Suprapubic skin (tissue), 4 donors: ENCODE measurements around the gene YWHAQ. TPM values are rescaled to one million over a fixed set of nuclear protein-coding genes. Genes with fewer than 3 reads are reported as not detected.

Experiments
- DNase-seq, 2 donors: peaks; one replicate each; pipeline ENCODE4 v3.0.0-alpha.2; 2019; ENCODE audit warnings: low spot score in 2 of 2
- H3K27ac ChIP-seq: fragments of 200-600 bp; sonication (generic); one replicate; pipeline ENCODE4 v1.5.1; 2019
- H3K27me3 ChIP-seq: fragments of 200-600 bp; sonication (generic); one replicate; pipeline ENCODE4 v1.5.1; 2019
- H3K36me3 ChIP-seq: fragments of 200-600 bp; sonication (generic); one replicate; pipeline ENCODE4 v1.5.1; 2019
- H3K4me1 ChIP-seq: fragments of 200-600 bp; sonication (generic); one replicate; pipeline ENCODE4 v1.5.1; 2019
- H3K4me3 ChIP-seq: fragments of 200-600 bp; sonication (generic); one replicate; pipeline ENCODE4 v1.5.1; 2019; ENCODE audit warnings: mild to moderate bottlenecking
- H3K9me3 ChIP-seq: fragments of 200-600 bp; sonication (generic); one replicate; pipeline ENCODE4 v1.5.1; 2019
- EP300 ChIP-seq: sonication (generic); formaldehyde crosslinking; IDR thresholded peaks from one replicate; pipeline ENCODE4 v1.6.1; 2017; ENCODE audit warnings: antibody characterized with exemption
- POLR2A ChIP-seq, 2 donors: fragments of 450-650 bp; IDR thresholded peaks; one replicate each; pipeline ENCODE4 v1.6.1; 2017; ENCODE audit warnings: antibody characterized with exemption in 2 of 2, mild to moderate bottlenecking in 2 of 2, moderate library complexity in 2 of 2
- POLR2AphosphoS5 ChIP-seq, 3 donors: sonication (generic); formaldehyde crosslinking; IDR thresholded peaks; one replicate each; pipeline ENCODE4 v1.6.1; 2017; ENCODE audit warnings: antibody characterized with exemption in 3 of 3
- WGBS: methylation state at CpG from one replicate; pipeline ENCODE4 v1.1.5; 2018; 5-methylcytosine and 5-hydroxymethylcytosine counted together
- total RNA-seq, 4 donors: library from RNA; depleted of rRNA; stranded (reverse); fragments of >200 nt; gene quantifications; one replicate each; pipeline ENCODE4 v1.1.0, GENCODE V29; 2016
- TF ChIP-seq, protein P1 (sequence below), 2 donors: fragments of 200-600 bp in 1 of 2; fragments of 450-650 bp in 1 of 2; sonication (generic) in 1 of 2; IDR thresholded peaks; one replicate each; pipeline ENCODE4 v1.5.1; 2016 to 2019; ENCODE audit warnings: antibody characterized with exemption in 2 of 2, mild to moderate bottlenecking in 1 of 2, moderate library complexity in 1 of 2

Gene YWHAQ
- total RNA-seq, 4 donors from 2014 or later: 84.6 to 172 (median 165) TPM

GRCh38 chr2:9548506-9548905 lies 82.3 kb downstream of the YWHAQ start:
- DNase-seq: no peak
- WGBS: 73% methylated on average over 2 of the region's 2 CpGs
- no peak overlapping the region for H3K27ac ChIP-seq
- H3K9me3 ChIP-seq: no peaks in the 10 kb centered on the region
- no peak overlapping the region for H3K4me3 ChIP-seq
- peaks cover 67% of the 10 kb centered on the region for H3K4me1 ChIP-seq
- TF ChIP-seq EP300 (no peak), POLR2A (IDR thresholded peaks at IDR 0.05) (no peak), POLR2AphosphoS5 (IDR thresholded peaks at IDR 0.05) (no peak)
- TF ChIP-seq, protein P1, sequence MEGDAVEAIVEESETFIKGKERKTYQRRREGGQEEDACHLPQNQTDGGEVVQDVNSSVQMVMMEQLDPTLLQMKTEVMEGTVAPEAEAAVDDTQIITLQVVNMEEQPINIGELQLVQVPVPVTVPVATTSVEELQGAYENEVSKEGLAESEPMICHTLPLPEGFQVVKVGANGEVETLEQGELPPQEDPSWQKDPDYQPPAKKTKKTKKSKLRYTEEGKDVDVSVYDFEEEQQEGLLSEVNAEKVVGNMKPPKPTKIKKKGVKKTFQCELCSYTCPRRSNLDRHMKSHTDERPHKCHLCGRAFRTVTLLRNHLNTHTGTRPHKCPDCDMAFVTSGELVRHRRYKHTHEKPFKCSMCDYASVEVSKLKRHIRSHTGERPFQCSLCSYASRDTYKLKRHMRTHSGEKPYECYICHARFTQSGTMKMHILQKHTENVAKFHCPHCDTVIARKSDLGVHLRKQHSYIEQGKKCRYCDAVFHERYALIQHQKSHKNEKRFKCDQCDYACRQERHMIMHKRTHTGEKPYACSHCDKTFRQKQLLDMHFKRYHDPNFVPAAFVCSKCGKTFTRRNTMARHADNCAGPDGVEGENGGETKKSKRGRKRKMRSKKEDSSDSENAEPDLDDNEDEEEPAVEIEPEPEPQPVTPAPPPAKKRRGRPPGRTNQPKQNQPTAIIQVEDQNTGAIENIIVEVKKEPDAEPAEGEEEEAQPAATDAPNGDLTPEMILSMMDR (IDR thresholded peaks at IDR 0.05): no peak
- no peaks in the 10 kb centered on the region for H3K27me3 ChIP-seq
- H3K36me3 ChIP-seq: no peaks in the 10 kb centered on the region

- WGBS: 87% methylated on average over 5 of the region's 5 CpGs
- Histone ChIP-seq H3K4me1 (peaks cover 61% of the 10 kb centered on the region), H3K9me3 (no peaks in the 10 kb centered on the region), H3K4me3 (no peak overlapping the region), H3K36me3 (peaks cover 3% of the 10 kb centered on the region), H3K27ac (no peak overlapping the region), H3K27me3 (no peaks in the 10 kb centered on the region)
- TF ChIP-seq POLR2AphosphoS5 (IDR thresholded peaks at IDR 0.05) (no peak), POLR2A (IDR thresholded peaks at IDR 0.05) (no peak), EP300 (no peak)
- TF ChIP-seq, protein P1 (IDR thresholded peaks at IDR 0.05): no peak
- no peak for DNase-seq
These were observed 83.4 kb downstream of the YWHAQ start for GRCh38 chr2:9547262-9547991.

GRCh38 chr2:9545502-9545901 lies 85.3 kb downstream of the YWHAQ start:
- Histone ChIP-seq H3K4me3 (no peak overlapping the region), H3K27ac (no peak overlapping the region), H3K36me3 (peaks cover 8% of the 10 kb centered on the region), H3K4me1 (peaks cover 43% of the 10 kb centered on the region), H3K9me3 (no peaks in the 10 kb centered on the region), H3K27me3 (no peaks in the 10 kb centered on the region)
- 83% methylated on average over 5 of the region's 5 CpGs for whole genome bisulfite sequencing
- TF ChIP-seq POLR2A (IDR thresholded peaks at IDR 0.05) (no peak), POLR2AphosphoS5 (IDR thresholded peaks at IDR 0.05) (no peak), EP300 (no peak)
- TF ChIP-seq, protein P1 (IDR thresholded peaks at IDR 0.05): no peak
- no peak for DNase-seq

DNA sequence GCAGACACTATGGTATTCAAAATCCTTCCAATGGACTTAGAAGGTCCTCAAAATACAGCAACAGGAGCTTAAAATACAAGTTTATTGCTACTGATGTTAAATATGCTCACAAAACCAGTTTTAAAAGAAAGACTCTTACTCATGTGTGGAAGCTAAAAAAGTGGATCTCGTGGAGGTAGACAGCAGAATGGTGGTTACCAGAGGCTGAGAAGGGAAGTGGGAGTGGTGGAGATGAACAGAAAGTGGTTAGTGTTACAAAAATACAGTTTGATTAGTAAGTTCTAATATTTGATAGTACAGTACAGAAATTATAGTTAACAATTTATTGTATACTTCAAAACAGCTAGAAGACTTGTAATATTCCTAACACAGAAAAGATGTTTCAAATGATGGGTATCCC lies 87.2 kb downstream of the YWHAQ start:
- DNase-seq: no peak
- no peak overlapping the region for H3K4me3 ChIP-seq
- TF ChIP-seq POLR2AphosphoS5 (IDR thresholded peaks at IDR 0.05) (no peak), POLR2A (IDR thresholded peaks at IDR 0.05) (no peak), EP300 (no peak)
- TF ChIP-seq, protein P1 (IDR thresholded peaks at IDR 0.05): no peak
- H3K36me3 ChIP-seq: peaks cover 8% of the 10 kb centered on the region
- H3K27ac ChIP-seq: no peak overlapping the region
- H3K9me3 ChIP-seq: no peaks in the 10 kb centered on the region
- peaks cover 45% of the 10 kb centered on the region for H3K4me1 ChIP-seq
- H3K27me3 ChIP-seq: no peaks in the 10 kb centered on the region
- 48% methylated on average over 1 of the region's 1 CpG for WGBS

- Histone ChIP-seq H3K27me3 (no peaks in the 10 kb centered on the region), H3K36me3 (peaks cover 13% of the 10 kb centered on the region), H3K27ac (peak overlapping the region; percentile 4), H3K9me3 (no peaks in the 10 kb centered on the region), H3K4me1 (peaks cover 31% of the 10 kb centered on the region), H3K4me3 (no peak overlapping the region)
- no peak for DNase-seq
- TF ChIP-seq EP300: no peak
- WGBS: 78% methylated on average over 5 of the region's 5 CpGs
These were observed 91.3 kb downstream of the YWHAQ start for GRCh38 chr2:9539531-9539930.
